MM.1S (cell line): Measurements from ENCODE around the gene RFTN1.

Experiments used
- EZH2 ChIP-seq: fragments of 300-600 bp; sonication (generic); optimal IDR thresholded peaks from 2 replicates; pipeline ENCODE3; 2017; ENCODE audit warnings: low read depth, mild to moderate bottlenecking, antibody characterized with exemption, low read length, mixed read lengths
- EZH2phosphoT487 ChIP-seq: fragments of 300-600 bp; sonication (generic); IDR thresholded peaks from 2 replicates; pipeline ENCODE4 v1.6.1; 2018; ENCODE audit warnings: antibody characterized with exemption, low read length
- TF ChIP-seq, protein P1 (sequence below): fragments of 300-600 bp; sonication (generic); IDR thresholded peaks from 2 replicates; pipeline ENCODE4 v1.5.1; 2016; ENCODE audit warnings: antibody characterized with exemption, low read length, mixed read lengths

DNA sequence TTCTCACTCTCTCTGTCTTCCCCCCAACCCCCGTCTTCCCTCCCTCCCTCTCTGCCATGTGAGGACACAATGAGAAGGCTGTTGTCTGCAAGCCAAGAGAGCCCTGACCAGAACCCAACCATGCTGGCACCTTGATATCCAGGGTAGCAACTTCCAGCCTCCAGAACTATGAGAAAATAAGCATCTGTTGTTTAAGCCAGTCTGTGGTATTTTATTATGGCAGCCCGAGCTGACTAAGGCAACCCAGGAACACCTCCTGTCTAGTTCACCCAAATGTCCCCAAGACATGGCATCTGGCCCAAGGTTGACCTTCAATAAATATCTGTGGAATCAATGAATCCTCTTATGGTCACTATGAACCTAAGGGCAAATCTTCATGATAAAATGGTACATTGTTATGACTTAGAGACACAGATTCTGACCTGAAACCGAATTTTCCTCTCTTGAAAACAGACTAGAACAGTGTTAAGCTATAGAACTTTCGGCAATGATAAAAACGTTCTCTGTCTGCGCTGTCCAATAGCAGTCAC lies 26.5 kb downstream of the RFTN1 start:
- TF ChIP-seq, protein P1, sequence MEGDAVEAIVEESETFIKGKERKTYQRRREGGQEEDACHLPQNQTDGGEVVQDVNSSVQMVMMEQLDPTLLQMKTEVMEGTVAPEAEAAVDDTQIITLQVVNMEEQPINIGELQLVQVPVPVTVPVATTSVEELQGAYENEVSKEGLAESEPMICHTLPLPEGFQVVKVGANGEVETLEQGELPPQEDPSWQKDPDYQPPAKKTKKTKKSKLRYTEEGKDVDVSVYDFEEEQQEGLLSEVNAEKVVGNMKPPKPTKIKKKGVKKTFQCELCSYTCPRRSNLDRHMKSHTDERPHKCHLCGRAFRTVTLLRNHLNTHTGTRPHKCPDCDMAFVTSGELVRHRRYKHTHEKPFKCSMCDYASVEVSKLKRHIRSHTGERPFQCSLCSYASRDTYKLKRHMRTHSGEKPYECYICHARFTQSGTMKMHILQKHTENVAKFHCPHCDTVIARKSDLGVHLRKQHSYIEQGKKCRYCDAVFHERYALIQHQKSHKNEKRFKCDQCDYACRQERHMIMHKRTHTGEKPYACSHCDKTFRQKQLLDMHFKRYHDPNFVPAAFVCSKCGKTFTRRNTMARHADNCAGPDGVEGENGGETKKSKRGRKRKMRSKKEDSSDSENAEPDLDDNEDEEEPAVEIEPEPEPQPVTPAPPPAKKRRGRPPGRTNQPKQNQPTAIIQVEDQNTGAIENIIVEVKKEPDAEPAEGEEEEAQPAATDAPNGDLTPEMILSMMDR: no peak
- TF ChIP-seq EZH2: no peak
- TF ChIP-seq EZH2phosphoT487: no peak
